AG10803 (cell line): ENCODE measurements around the gene RUVBL1.

Source experiments
- DNase-seq: peaks from one replicate; pipeline ENCODE4 v3.0.0; 2010; ENCODE audit warnings: low read depth
- H3K4me3 ChIP-seq: 2 replicates; pipeline ENCODE4 v1.5.1; 2011; ENCODE audit warnings: mild to moderate bottlenecking, low read length, control low read depth
- CTCF ChIP-seq: conservative IDR thresholded peaks from 2 replicates; pipeline ENCODE4 v1.5.1; 2011; ENCODE audit warnings: mild to moderate bottlenecking, low read length, control low read depth, inconsistent platforms

RUVBL1 gene

GRCh38 chr3:128112357-128112968 is 11.1 kb downstream of the RUVBL1 start:
- DNase-seq: peak; percentile 64
- no peak for TF ChIP-seq CTCF
- H3K4me3 ChIP-seq: no peak overlapping the region

GRCh38 chr3:128111147-128111546 is 12.5 kb downstream of the RUVBL1 start:
- no peak for TF ChIP-seq CTCF
- DNase-seq: no peak
- no peak overlapping the region for H3K4me3 ChIP-seq

GRCh38 chr3:128107834-128108233 is 15.8 kb downstream of the RUVBL1 start:
- H3K4me3 ChIP-seq: no peak overlapping the region
- DNase-seq: no peak
- no peak for TF ChIP-seq CTCF

GRCh38 chr3:128103136-128103676 is 20.4 kb downstream of the RUVBL1 start:
- DNase-seq: no peak
- TF ChIP-seq CTCF: no peak
- H3K4me3 ChIP-seq: no peak overlapping the region

GRCh38 chr3:128100638-128101037 is 23.0 kb downstream of the RUVBL1 start:
- no peak for TF ChIP-seq CTCF
- no peak overlapping the region for H3K4me3 ChIP-seq
- no peak for DNase-seq

- DNase-seq: no peak
- H3K4me3 ChIP-seq: no peak overlapping the region
- no peak for TF ChIP-seq CTCF
These were observed 23.5 kb downstream of the RUVBL1 start for GRCh38 chr3:128100161-128100560.

- TF ChIP-seq CTCF: no peak
- no peak overlapping the region for H3K4me3 ChIP-seq
- DNase-seq: no peak
These were observed 25.4 kb downstream of the RUVBL1 start for GRCh38 chr3:128098234-128098633.
